Activated naive CD4-positive, alpha-beta T cell treated with anti-CD3 and anti-CD28 coated beads, Interleukin-2, amount 10 ng/mL, durations not matched to agents 7 days and 5 days (primary cell): ENCODE measurements around the gene TMEM130.
A peak's percentile ranks its signal among the peaks of the same experiment; 100 is the strongest.
"Not testable (repeated sequence)": the region's sequence is repeated elsewhere in the genome, so short reads cannot be mapped to it uniquely, and the experiment has no call there.

Experiments used
- CTCF ChIA-PET: fragments of 350-600 bp; sonication (Branson Sonifier 250); formaldehyde crosslinking; loops from one replicate; lab custom pipeline; 2021; ENCODE audit warnings: antibody characterized with exemption; lab: Charles Lee
- DNase-seq: peaks from one replicate; pipeline ENCODE4 v3.0.0-alpha.2; 2020
- H3K27ac Mint-ChIP-seq: one replicate; pipeline ENCODE4 v1.8.0; 2021; ENCODE audit warnings: mild to moderate bottlenecking, moderate library complexity, mixed read lengths
- H3K27me3 Mint-ChIP-seq: one replicate; pipeline ENCODE4 v1.8.0; 2021; ENCODE audit warnings: mild to moderate bottlenecking, mixed read lengths
- H3K36me3 Mint-ChIP-seq: one replicate; pipeline ENCODE4 v1.8.0; 2021; ENCODE audit warnings: mixed read lengths
- H3K4me1 Mint-ChIP-seq: one replicate; pipeline ENCODE4 v1.8.0; 2021; ENCODE audit warnings: mixed read lengths
- H3K4me3 Mint-ChIP-seq: one replicate; pipeline ENCODE4 v1.8.0; 2021; ENCODE audit warnings: mild to moderate bottlenecking, moderate library complexity, mixed read lengths
- H3K9me3 Mint-ChIP-seq: one replicate; pipeline ENCODE4 v1.8.0; 2021; ENCODE audit warnings: mixed read lengths

TMEM130 gene

GRCh38 chr7:98884416-98884815 is 14.6 kb upstream of the TMEM130 start:
- H3K27ac Mint-ChIP-seq = no peak overlapping the region
- H3K4me3 Mint-ChIP-seq = no peak overlapping the region
- DNase-seq = no peak
- CTCF ChIA-PET = no interaction called here
- H3K27me3 Mint-ChIP-seq = no peaks in the 10 kb centered on the region
- no peaks in the 10 kb centered on the region for H3K9me3 Mint-ChIP-seq
- H3K36me3 Mint-ChIP-seq = peaks cover 44% of the 10 kb centered on the region
- H3K4me1 Mint-ChIP-seq = peaks cover 24% of the 10 kb centered on the region

GRCh38 chr7:98881561-98882315 is 11.9 kb upstream of the TMEM130 start:
- no peak for DNase-seq
- Mint-ChIP-seq H3K4me3 (no peak overlapping the region), H3K36me3 (peaks cover 32% of the 10 kb centered on the region), H3K4me1 (peaks cover 20% of the 10 kb centered on the region), H3K27me3 (peaks cover 3% of the 10 kb centered on the region), H3K27ac (peak overlapping the region; percentile 65), H3K9me3 (no peaks in the 10 kb centered on the region)
- CTCF ChIA-PET = no interaction called here

GRCh38 chr7:98880485-98880884 is 10.7 kb upstream of the TMEM130 start:
- H3K9me3 Mint-ChIP-seq = no peaks in the 10 kb centered on the region
- peak overlapping the region; percentile 94 for H3K27ac Mint-ChIP-seq
- peaks cover 20% of the 10 kb centered on the region for H3K4me1 Mint-ChIP-seq
- DNase-seq = no peak
- peak overlapping the region; percentile 88 for H3K4me3 Mint-ChIP-seq
- peaks cover 25% of the 10 kb centered on the region for H3K36me3 Mint-ChIP-seq
- peaks cover 9% of the 10 kb centered on the region for H3K27me3 Mint-ChIP-seq
- CTCF ChIA-PET = no interaction called here

- Mint-ChIP-seq H3K4me3 (peak overlapping the region; percentile 88), H3K27ac (peak overlapping the region; percentile 94), H3K9me3 (no peaks in the 10 kb centered on the region), H3K4me1 (peaks cover 20% of the 10 kb centered on the region), H3K27me3 (peaks cover 15% of the 10 kb centered on the region), H3K36me3 (peaks cover 25% of the 10 kb centered on the region)
- DNase-seq = no peak
- CTCF ChIA-PET = interaction anchor here (0.5 to 1.0 kb wide), 5 partner anchors 9 to 29 kb away, joined by 3 read pairs; no protein-coding TSS in a partner anchor
These were observed 10.1 kb upstream of the TMEM130 start for GRCh38 chr7:98879979-98880315.

- peaks cover 20% of the 10 kb centered on the region for H3K27me3 Mint-ChIP-seq
- H3K27ac Mint-ChIP-seq = peak overlapping the region; percentile 94
- DNase-seq = peak; percentile 83
- peaks cover 20% of the 10 kb centered on the region for H3K4me1 Mint-ChIP-seq
- CTCF ChIA-PET = interaction anchor here (0.5 to 1.2 kb wide), 6 partner anchors 8 to 43 kb away, joined by 3 read pairs; no protein-coding TSS in a partner anchor
- peaks cover 24% of the 10 kb centered on the region for H3K36me3 Mint-ChIP-seq
- H3K9me3 Mint-ChIP-seq = no peaks in the 10 kb centered on the region
- H3K4me3 Mint-ChIP-seq = peak overlapping the region; percentile 88
These were observed 9.6 kb upstream of the TMEM130 start for GRCh38 chr7:98879198-98879978.

- CTCF ChIA-PET = interaction anchor here (0.8 to 1.2 kb wide), 3 partner anchors 17 to 42 kb away, joined by 3 to 6 read pairs (median 3); no protein-coding TSS in a partner anchor
- DNase-seq = peak; percentile 77
These were observed 8.8 kb upstream of the TMEM130 start, which contains the start of gene TRRAP for GRCh38 chr7:98878365-98879197. Gene TRRAP (plus strand): TSS chr7:98878532. CDS start chr7:98881151, 2,619 bp downstream.

GRCh38 chr7:98877692-98878364 is 8.0 kb upstream of the TMEM130 start:
- CTCF ChIA-PET = interaction anchor here (1.2 kb wide), 2 partner anchors 18 to 41 kb away, joined by 3 to 6 read pairs; no protein-coding TSS in a partner anchor
- H3K27ac Mint-ChIP-seq = peak overlapping the region; percentile 73
- DNase-seq = no peak

More at GRCh38 chr7:98878365-98879197, 8.8 kb upstream of the TMEM130 start, which contains the start of gene TRRAP:
- peak within 1 kb of the TSS; percentile 88 for H3K4me3 Mint-ChIP-seq
- H3K9me3 Mint-ChIP-seq = no peaks in the 10 kb centered on the region
- peaks cover 28% of the 10 kb centered on the region for H3K27me3 Mint-ChIP-seq
- H3K36me3 Mint-ChIP-seq = peaks cover 20% of the 10 kb centered on the region
- H3K4me1 Mint-ChIP-seq = peaks cover 17% of the 10 kb centered on the region
- H3K27ac Mint-ChIP-seq = peak within 1 kb of the TSS; percentile 94

GRCh38 chr7:98877146-98877545 is 7.3 kb upstream of the TMEM130 start:
- no peak for DNase-seq
- H3K4me1 Mint-ChIP-seq = peaks cover 17% of the 10 kb centered on the region
- H3K27me3 Mint-ChIP-seq = peaks cover 32% of the 10 kb centered on the region
- CTCF ChIA-PET = no interaction called here
- H3K36me3 Mint-ChIP-seq = peaks cover 12% of the 10 kb centered on the region
- no peaks in the 10 kb centered on the region for H3K9me3 Mint-ChIP-seq
- H3K27ac Mint-ChIP-seq = peak overlapping the region; percentile 73
- H3K4me3 Mint-ChIP-seq = peak overlapping the region; percentile 64

More at GRCh38 chr7:98877692-98878364, 8.0 kb upstream of the TMEM130 start:
- no peaks in the 10 kb centered on the region for H3K9me3 Mint-ChIP-seq
- peaks cover 15% of the 10 kb centered on the region for H3K36me3 Mint-ChIP-seq
- H3K4me1 Mint-ChIP-seq = peaks cover 17% of the 10 kb centered on the region
- peaks cover 29% of the 10 kb centered on the region for H3K27me3 Mint-ChIP-seq
- H3K4me3 Mint-ChIP-seq = peak overlapping the region; percentile 64

GRCh38 chr7:98875501-98875900 is 5.7 kb upstream of the TMEM130 start:
- DNase-seq = no peak
- no peak overlapping the region for H3K4me3 Mint-ChIP-seq
- H3K9me3 Mint-ChIP-seq = no peaks in the 10 kb centered on the region
- H3K36me3 Mint-ChIP-seq = peaks cover 5% of the 10 kb centered on the region
- no peak overlapping the region for H3K27ac Mint-ChIP-seq
- CTCF ChIA-PET = no interaction called here
- H3K27me3 Mint-ChIP-seq = peaks cover 43% of the 10 kb centered on the region
- H3K4me1 Mint-ChIP-seq = peaks cover 14% of the 10 kb centered on the region

- H3K4me1 Mint-ChIP-seq = peaks cover 12% of the 10 kb centered on the region
- DNase-seq = no peak
These were observed 5.1 kb upstream of the TMEM130 start for GRCh38 chr7:98874942-98875341.

GRCh38 chr7:98873610-98874009 is 3.8 kb upstream of the TMEM130 start:
- peaks cover 62% of the 10 kb centered on the region for H3K27me3 Mint-ChIP-seq
- H3K27ac Mint-ChIP-seq, CTCF ChIA-PET, DNase-seq, H3K4me1 Mint-ChIP-seq, H3K9me3 Mint-ChIP-seq, H3K36me3 Mint-ChIP-seq, H3K4me3 Mint-ChIP-seq: not testable (repeated sequence)

More at GRCh38 chr7:98874942-98875341, 5.1 kb upstream of the TMEM130 start:
- Mint-ChIP-seq H3K27ac (no peak overlapping the region), H3K36me3 (peaks cover 5% of the 10 kb centered on the region), H3K4me3 (no peak overlapping the region), H3K27me3 (peaks cover 48% of the 10 kb centered on the region), H3K9me3 (no peaks in the 10 kb centered on the region)
- CTCF ChIA-PET = interaction anchor here (0.6 kb wide), 2 partner anchors 33 to 504 kb away, joined by 3 to 4 read pairs; no protein-coding TSS in a partner anchor

- no peak overlapping the region for H3K27ac Mint-ChIP-seq
- DNase-seq = peak; percentile 54
- H3K27me3 Mint-ChIP-seq = peaks cover 72% of the 10 kb centered on the region
- H3K4me3 Mint-ChIP-seq = no peak overlapping the region
- H3K4me1 Mint-ChIP-seq = peaks cover 7% of the 10 kb centered on the region
- no peaks in the 10 kb centered on the region for H3K9me3 Mint-ChIP-seq
- H3K36me3 Mint-ChIP-seq = no peaks in the 10 kb centered on the region
- CTCF ChIA-PET = interaction anchor here (0.6 to 2.5 kb wide), 7 partner anchors 11 to 86 kb away, joined by 3 to 10 read pairs (median 3); no protein-coding TSS in a partner anchor
These were observed 2.6 kb upstream of the TMEM130 start for GRCh38 chr7:98872328-98872924.
